K562 (cell line): ENCODE measurements around the gene CABP4. TPM values are rescaled to one million over a fixed set of nuclear protein-coding genes. Genes with fewer than 3 reads are reported as not detected.

Experiments
- CREB5 ChIP-seq: fragments of 250-450 bp; sonication (Bioruptor Pico); IDR thresholded peaks from 2 replicates; pipeline ENCODE4 v1.5.0; 2020; ENCODE audit warnings: mild to moderate bottlenecking
- ETS2 ChIP-seq: IDR thresholded peaks from 2 replicates; pipeline ENCODE4 v1.6.1; 2016; ENCODE audit warnings: borderline replicate concordance, missing genetic modification characterization, mild to moderate bottlenecking, moderate library complexity, missing compliant biosample characterization; ENCODE audit not compliant: poor library complexity, severe bottlenecking
- FUS ChIP-seq: fragments of 200-400 bp; formaldehyde crosslinking; optimal IDR thresholded peaks from 2 replicates; pipeline ENCODE3; 2017; ENCODE audit warnings: low read depth, low read length
- MIER1 ChIP-seq: fragments of 450-650 bp; IDR thresholded peaks from 2 replicates; pipeline ENCODE4 v1.6.1; 2016; ENCODE audit warnings: antibody characterized with exemption, mild to moderate bottlenecking, low read depth
- RAD21 ChIP-seq, 2 experiments: fragments of 250-450 bp in 1 of 2; fragments of 450-650 bp in 1 of 2; sonication (Bioruptor Pico) in 1 of 2; formaldehyde crosslinking in 1 of 2; IDR thresholded peaks in 1 of 2; conservative IDR thresholded peaks in 1 of 2; 2 replicates each; pipeline versions ENCODE4 v1.4.0 to v1.8.0; 2020 to 2022; ENCODE audit warnings: mild to moderate bottlenecking in 2 of 2, moderate library complexity in 1 of 2
- REST ChIP-seq, 2 experiments: fragments of 450-650 bp; formaldehyde crosslinking in 1 of 2; IDR thresholded peaks; 2 replicates each; pipeline versions ENCODE4 v1.4.0 to v1.6.1; 2014 to 2020; ENCODE audit warnings: mild to moderate bottlenecking in 2 of 2, borderline replicate concordance in 1 of 2, low read depth in 1 of 2
- RUNX1 ChIP-seq: sonication (generic); IDR thresholded peaks from 2 replicates; pipeline ENCODE4 v1.6.1; 2016; ENCODE audit warnings: antibody characterized with exemption, low read depth
- TOE1 ChIP-seq, 2 experiments: fragments of 450-650 bp in 1 of 2; sonication (generic) in 1 of 2; formaldehyde crosslinking in 1 of 2; IDR thresholded peaks; 2 replicates each; pipeline versions ENCODE4 v1.7.1 to v1.8.0; 2016 to 2022; ENCODE audit warnings: borderline replicate concordance in 2 of 2, mild to moderate bottlenecking in 2 of 2, antibody characterized with exemption in 1 of 2, inconsistent platforms in 1 of 2, low read depth in 1 of 2, missing genetic modification reagents in 1 of 2, moderate library complexity in 1 of 2
- ZNF184 ChIP-seq: sonication (generic); formaldehyde crosslinking; IDR thresholded peaks from 2 replicates; pipeline ENCODE4 v1.5.0; 2020; ENCODE audit warnings: missing genetic modification reagents
- ZNF518B ChIP-seq: fragments of 250-450 bp; sonication (Bioruptor Pico); IDR thresholded peaks from 2 replicates; pipeline ENCODE4 v1.5.0; 2021; ENCODE audit warnings: mild to moderate bottlenecking, moderate library complexity
- polyA plus RNA-seq, 8 experiments: library from polyadenylated mRNA; depleted of rRNA in 4 of 8; stranded (reverse) in 5 of 8; unstranded in 3 of 8; fragments of >200 nt; fragmentation: Nextera tagmentation in 2 of 8; fragmentation: Illumina TruSeq in 1 of 8; extraction: Ambion mirVana in 2 of 8; extraction: Trizol in 1 of 8; gene quantifications; 2 replicates each; pipeline versions ENCODE4 v1.2.1 to v1.2.3, GENCODE V29; 2011 to 2014; ENCODE audit warnings: inconsistent platforms in 1 of 8, missing spikeins in 1 of 8
- total RNA-seq, 7 experiments: library from RNA; depleted of rRNA in 6 of 7; stranded (reverse); fragments of >200 nt in 6 of 7; fragmentation: Illumina TruSeq in 2 of 7; extraction: Trizol in 2 of 7; gene quantifications; 2 replicates each; pipeline versions ENCODE4 v1.2.1 to v1.2.3, GENCODE V29; 2011 to 2021; ENCODE audit warnings: low replicate concordance in 1 of 7

The CABP4 gene
- total and polyA plus RNA-seq, 9 of the 15 experiments (the other 6 are each of a cell fraction or from before 2014, with no cell fraction given): 0.11 TPM; not detected in 8

- TF ChIP-seq ETS2 (tag) (no peak), MIER1 (no peak), ZNF518B (CRISPR knock-in tag) (no peak), ZNF184 (CRISPR knock-in tag) (no peak), RAD21 (CRISPR knock-in tag; conservative IDR thresholded peaks at IDR 0.05 in 1 of 2, IDR thresholded peaks at IDR 0.05 in 1 of 2) (peak; percentile 85 to 90), RUNX1 (no peak), REST (IDR thresholded peaks at IDR 0.05; ENCODE audit: borderline replicate concordance) (peak; percentile 88), REST (CRISPR knock-in tag; IDR thresholded peaks at IDR 0.05; ENCODE audit: low read depth) (0 out of 2 replicates have a peak, but pooled peaks have one; percentile 23), FUS (no peak), TOE1 (IDR thresholded peaks at IDR 0.05; ENCODE audit: borderline replicate concordance) (0 out of 2 replicates have a peak, but pooled peaks have one; percentile 57), TOE1 (CRISPR knock-in tag; IDR thresholded peaks at IDR 0.05; ENCODE audit: borderline replicate concordance, low read depth) (no peak), CREB5 (CRISPR knock-in tag) (no peak)
These were observed 50.6 kb downstream of the CABP4 start (continued) for GRCh38 chr11:67505605-67506396.
